LNCAP (cell line): ENCODE results near the gene SUPT4H1.

Source experiments
- TF ChIP-seq, protein P1 (sequence below): fragments of 450-650 bp; IDR thresholded peaks from 2 replicates; pipeline ENCODE4 v1.5.1; 2017; ENCODE audit warnings: mild to moderate bottlenecking

SUPT4H1 gene

DNA sequence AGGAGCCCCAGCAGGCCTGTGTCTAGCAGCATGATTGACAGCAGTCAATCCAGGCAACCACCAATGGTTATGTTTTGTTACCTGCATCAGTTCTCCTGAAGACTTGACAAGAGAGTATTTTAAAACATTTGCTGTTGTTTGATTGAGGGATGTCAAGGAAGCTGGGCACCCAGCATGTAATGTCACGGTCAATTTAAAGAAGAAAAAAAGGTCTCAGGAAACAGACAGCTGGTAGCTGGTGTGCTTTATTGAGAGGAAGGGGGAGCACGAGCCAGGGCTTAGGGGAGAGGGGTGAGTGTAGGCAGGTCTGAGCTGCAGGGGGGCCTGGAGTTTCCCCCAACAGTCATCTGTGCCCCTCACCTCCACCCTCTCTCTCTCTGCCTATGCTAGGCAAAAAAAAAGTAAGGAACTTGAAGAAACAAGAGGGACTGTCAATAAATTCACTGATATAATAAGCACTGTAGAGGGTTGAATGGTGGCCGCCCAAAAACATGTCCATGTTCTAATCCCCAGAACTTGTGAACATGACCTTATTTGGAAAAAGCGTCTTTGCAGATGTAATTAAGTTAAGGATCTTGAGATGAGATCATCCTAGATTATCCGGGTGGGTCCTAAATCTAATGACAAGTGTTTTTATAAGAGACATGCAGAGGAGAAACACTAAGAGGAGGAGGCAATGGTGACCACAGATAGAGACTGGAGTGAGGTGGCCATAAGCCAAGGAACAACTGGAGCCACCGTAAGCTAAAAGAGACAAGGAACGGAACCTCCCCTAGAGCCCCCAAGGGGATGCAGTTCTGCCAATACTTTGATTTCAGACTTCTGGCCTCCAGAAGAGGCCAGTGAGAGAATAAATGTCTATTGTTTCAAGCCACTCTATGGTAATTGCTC lies 37.9 kb downstream of the SUPT4H1 start:
- TF ChIP-seq, protein P1, sequence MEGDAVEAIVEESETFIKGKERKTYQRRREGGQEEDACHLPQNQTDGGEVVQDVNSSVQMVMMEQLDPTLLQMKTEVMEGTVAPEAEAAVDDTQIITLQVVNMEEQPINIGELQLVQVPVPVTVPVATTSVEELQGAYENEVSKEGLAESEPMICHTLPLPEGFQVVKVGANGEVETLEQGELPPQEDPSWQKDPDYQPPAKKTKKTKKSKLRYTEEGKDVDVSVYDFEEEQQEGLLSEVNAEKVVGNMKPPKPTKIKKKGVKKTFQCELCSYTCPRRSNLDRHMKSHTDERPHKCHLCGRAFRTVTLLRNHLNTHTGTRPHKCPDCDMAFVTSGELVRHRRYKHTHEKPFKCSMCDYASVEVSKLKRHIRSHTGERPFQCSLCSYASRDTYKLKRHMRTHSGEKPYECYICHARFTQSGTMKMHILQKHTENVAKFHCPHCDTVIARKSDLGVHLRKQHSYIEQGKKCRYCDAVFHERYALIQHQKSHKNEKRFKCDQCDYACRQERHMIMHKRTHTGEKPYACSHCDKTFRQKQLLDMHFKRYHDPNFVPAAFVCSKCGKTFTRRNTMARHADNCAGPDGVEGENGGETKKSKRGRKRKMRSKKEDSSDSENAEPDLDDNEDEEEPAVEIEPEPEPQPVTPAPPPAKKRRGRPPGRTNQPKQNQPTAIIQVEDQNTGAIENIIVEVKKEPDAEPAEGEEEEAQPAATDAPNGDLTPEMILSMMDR, result no peak

DNA sequence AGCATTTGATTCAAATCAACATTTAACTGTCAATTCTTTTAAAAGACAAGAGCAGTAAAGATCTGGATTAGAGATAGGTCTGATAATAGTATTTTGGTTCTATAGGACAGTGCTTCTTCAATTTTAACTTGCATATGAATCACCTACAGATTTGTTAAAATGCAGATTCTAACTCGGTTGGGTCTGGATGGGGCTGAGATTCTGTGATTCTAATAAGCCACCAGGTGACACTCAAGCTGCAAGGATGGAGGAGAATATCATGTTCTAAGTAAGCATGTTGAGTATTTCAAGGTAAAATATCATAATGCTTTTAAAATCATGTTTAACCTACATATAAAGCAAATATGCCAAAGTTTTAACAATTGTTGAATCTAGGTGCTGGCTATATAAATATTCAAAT lies 39.2 kb downstream of the SUPT4H1 start:
- TF ChIP-seq, protein P1, result 0 out of 2 replicates have a peak, but pooled peaks have one; percentile 9

DNA sequence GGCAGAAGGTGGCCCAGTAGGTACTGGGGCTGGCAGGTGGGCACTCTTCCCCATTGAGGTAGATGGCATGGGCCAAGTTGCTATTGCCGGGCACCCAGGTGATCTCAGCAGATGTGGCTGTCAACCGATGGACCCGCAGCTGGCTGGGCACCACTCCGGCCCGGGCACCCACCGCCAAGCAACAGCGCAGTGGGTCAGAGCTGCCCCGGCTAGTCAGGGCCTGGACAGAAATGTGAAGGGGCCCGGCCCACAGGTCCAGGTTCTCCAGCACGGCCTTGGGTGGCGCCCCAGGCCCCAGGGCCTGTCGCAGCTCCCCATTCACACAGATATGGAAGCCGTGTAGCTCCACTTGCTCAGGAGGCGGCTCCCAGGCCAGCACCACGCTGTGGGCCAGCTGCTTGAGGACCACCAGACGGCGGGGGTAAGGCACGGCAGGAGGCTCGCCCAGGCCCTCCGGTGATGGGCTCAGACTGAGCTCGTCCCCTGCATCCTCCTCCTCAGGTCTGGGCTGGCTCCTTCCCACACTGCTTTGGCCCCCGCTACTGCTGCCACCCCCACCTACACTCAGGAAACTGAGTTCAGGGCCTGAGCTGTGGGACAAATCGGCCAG lies 39.9 kb downstream of the SUPT4H1 start:
- TF ChIP-seq, protein P1, result no peak

DNA sequence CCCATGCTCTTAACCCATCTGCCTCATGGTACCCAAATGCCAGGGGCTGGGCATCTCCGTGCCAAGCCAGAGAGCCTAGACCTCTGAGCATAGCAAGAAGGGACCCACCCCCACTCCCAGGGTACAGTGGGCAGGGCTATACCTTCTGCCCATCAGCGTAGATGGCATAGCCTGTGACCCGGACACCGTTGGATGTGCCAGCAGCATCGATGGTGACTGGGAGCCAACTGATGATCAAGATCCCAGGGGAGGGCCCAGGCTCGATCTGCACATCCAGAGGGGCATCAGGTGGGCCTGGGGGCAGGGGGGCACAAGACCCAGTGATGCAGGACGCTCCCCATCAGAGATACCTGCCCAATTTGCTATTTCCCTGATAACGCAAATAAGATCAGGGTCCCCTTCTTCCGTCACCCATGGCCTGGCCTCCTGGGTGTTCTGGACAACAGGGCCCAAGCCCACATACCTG lies 40.5 kb downstream of the SUPT4H1 start:
- TF ChIP-seq, protein P1, result no peak

DNA sequence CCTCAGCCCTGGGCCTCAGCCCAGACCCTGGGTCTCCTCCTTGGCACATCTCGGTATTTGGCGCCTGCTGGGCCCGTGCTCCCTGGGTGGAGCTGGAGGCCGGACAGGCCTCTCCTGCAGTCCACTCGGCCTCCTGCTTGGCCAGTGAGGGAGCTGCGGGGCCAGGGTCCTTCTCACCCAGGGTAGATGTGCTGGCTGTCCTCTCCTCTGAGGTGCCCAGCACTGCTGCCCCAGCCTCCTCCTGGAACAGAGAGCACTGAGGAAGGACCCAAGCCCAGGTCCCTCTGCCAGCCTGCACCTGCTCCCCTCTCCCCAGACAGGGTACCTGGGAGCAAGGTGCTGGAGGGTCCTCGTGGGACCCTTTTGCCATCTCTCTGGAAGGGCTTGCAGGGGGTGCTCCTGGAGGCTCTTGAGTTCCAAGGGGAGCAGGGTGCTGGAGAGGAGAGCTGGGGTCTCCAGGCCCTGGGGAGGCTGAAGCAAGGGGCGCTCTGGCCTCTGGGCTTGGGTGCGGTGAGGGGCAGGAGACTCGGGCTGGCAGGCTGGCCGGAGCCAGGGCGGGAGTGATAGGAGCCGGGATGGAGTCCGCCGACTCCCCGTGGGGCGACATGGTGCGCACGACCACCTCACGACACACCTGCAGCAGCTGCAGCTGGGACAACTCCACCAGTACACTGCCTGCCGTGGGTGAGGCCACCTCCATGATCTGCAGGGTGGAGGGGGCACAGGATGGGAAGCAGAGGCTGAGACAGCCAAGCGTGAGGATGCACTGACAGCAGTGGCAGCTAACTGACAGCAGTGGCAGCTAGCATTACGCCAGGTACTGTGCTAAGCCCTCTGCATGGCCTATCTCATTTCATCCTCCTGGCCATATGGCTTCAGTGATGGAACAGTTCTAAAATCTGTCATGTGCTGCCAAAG lies 41.2 kb downstream of the SUPT4H1 start:
- TF ChIP-seq, protein P1, result no peak

DNA sequence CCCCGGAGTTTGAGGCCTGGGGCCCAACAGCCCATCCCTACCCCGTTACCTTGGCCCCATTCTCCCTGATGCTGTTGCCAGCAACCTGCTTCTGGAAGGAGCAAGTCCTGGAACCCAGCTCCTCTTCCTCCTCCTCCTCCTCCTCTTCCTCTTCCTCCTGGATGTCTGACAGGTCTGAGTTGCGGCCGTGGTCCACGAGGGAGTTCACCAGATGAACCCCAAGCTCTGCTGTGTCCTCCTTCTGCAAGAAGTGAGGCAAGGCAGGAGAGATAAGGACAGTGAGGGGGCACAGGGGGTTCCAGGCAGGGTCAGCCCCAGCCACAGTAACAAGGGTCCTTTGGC lies 42.1 kb downstream of the SUPT4H1 start:
- TF ChIP-seq, protein P1, result no peak
